KOPT-K1 (cell line): Measurements from ENCODE around the gene PKN2.
A peak's percentile ranks its signal among the peaks of the same experiment; 100 is the strongest.

Experiments
- H3K27ac ChIP-seq: fragments of 200-600 bp; sonication (generic); 2 replicates; pipeline ENCODE4 v1.5.1; 2016; ENCODE audit warnings: antibody characterized with exemption, mild to moderate bottlenecking, low read depth, low read length; ENCODE audit not compliant: poor library complexity, severe bottlenecking
- H3K36me3 ChIP-seq: fragments of 200-600 bp; sonication (generic); 2 replicates; pipeline ENCODE4 v1.5.1; 2017; ENCODE audit warnings: antibody characterized with exemption, mild to moderate bottlenecking, low read length, moderate library complexity; ENCODE audit not compliant: insufficient read depth
- H3K9me3 ChIP-seq: fragments of 200-600 bp; sonication (generic); 2 replicates; pipeline ENCODE4 v1.5.1; 2017; ENCODE audit warnings: antibody characterized with exemption, low read length, mild to moderate bottlenecking; ENCODE audit not compliant: insufficient read depth, poor library complexity, severe bottlenecking

Gene PKN2

GRCh38 chr1:88661188-88661587 is 22.9 kb upstream of the PKN2 start:
- no peaks in the 10 kb centered on the region for H3K36me3 ChIP-seq
- H3K27ac ChIP-seq: peak overlapping the region; percentile 50
- H3K9me3 ChIP-seq: no peaks in the 10 kb centered on the region

GRCh38 chr1:88661951-88662699 is 21.9 kb upstream of the PKN2 start:
- Histone ChIP-seq H3K9me3 (no peaks in the 10 kb centered on the region), H3K27ac (no peak overlapping the region), H3K36me3 (no peaks in the 10 kb centered on the region)

- Histone ChIP-seq H3K36me3 (no peaks in the 10 kb centered on the region), H3K9me3 (no peaks in the 10 kb centered on the region), H3K27ac (no peak overlapping the region)
Measured at GRCh38 chr1:88662723-88663122, 21.4 kb upstream of the PKN2 start.

DNA sequence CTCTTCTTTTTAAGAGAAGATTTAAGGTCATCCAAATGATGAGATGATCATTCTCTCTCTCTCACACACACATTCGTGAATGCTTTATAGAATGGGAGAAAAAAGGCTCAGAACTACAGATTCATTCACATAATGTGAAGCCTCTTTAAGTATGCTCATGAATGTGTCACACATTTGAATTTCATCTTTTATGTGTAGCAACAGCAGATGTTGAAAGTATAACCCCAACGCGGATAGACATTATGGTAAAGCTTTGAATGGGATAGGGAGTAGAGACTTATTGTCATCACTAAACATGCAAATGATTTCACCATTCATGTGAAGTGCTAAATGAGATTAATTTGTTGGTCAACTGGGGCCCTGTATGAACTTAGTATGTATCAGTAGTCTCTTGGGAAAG is 15.7 kb upstream of the PKN2 start:
- H3K36me3 ChIP-seq: no peaks in the 10 kb centered on the region
- H3K27ac ChIP-seq: no peak overlapping the region
- H3K9me3 ChIP-seq: no peaks in the 10 kb centered on the region

GRCh38 chr1:88670462-88670861 is 13.6 kb upstream of the PKN2 start:
- no peak overlapping the region for H3K27ac ChIP-seq
- H3K9me3 ChIP-seq: no peaks in the 10 kb centered on the region
- no peaks in the 10 kb centered on the region for H3K36me3 ChIP-seq

DNA sequence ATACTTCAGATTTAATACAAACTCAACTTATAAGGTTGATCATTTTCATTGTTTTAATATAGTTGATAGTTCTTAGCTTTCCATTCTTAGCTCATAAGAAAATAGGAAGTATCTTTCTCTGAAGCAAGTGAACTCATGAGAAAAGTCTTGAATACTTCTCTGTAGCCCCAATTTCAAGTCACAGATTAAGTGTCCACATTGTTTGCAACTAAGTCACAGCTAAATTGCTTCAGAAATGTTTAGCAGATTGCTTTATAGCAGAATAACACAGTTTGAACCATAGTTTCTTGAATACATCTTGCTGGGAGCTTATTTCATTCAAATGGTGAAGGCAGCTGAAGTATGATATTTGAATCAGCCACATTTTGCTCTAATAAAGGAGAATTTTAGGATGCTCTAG is 10.6 kb upstream of the PKN2 start:
- Histone ChIP-seq H3K36me3 (no peaks in the 10 kb centered on the region), H3K9me3 (no peaks in the 10 kb centered on the region), H3K27ac (no peak overlapping the region)

DNA sequence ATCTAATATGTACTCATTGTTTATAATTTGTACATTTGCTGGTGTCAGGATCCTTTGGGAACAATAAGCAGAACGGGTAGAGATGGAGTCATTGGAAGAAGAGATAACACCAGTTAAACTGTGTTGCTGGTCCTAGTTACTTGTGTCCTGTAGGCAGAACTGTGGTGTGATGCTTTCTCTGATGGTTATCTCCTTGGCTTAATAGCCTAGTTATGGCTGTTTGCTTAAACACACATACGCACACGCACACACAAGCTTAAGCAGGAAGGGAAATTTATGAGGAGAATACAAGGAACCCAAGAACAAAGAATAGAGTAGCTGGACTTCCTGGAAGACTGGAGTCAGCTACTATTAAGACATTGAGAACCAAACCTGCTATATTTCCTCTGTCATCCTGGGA is 5.7 kb upstream of the PKN2 start:
- no peaks in the 10 kb centered on the region for H3K36me3 ChIP-seq
- no peak overlapping the region for H3K27ac ChIP-seq
- no peaks in the 10 kb centered on the region for H3K9me3 ChIP-seq

DNA sequence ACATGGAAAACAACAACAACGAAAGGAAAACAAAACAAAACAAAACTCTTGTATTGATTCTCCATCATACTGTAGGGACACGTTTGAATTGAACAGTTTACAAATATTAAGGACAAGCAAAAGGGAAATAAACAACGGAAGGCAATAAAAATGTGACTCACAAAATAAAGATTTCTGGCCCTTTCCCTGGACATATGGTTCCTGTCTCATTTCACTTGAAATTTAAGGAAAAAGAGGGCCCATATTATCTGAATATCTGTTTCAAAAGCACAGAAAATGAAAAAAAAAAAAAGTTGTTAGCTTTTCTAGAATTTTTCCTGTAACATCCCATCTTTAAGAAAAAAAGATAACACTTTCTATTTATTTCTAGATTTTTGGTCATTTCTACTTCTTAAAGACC is 3.6 kb upstream of the PKN2 start:
- H3K36me3 ChIP-seq: no peaks in the 10 kb centered on the region
- no peak overlapping the region for H3K27ac ChIP-seq
- H3K9me3 ChIP-seq: no peaks in the 10 kb centered on the region

DNA sequence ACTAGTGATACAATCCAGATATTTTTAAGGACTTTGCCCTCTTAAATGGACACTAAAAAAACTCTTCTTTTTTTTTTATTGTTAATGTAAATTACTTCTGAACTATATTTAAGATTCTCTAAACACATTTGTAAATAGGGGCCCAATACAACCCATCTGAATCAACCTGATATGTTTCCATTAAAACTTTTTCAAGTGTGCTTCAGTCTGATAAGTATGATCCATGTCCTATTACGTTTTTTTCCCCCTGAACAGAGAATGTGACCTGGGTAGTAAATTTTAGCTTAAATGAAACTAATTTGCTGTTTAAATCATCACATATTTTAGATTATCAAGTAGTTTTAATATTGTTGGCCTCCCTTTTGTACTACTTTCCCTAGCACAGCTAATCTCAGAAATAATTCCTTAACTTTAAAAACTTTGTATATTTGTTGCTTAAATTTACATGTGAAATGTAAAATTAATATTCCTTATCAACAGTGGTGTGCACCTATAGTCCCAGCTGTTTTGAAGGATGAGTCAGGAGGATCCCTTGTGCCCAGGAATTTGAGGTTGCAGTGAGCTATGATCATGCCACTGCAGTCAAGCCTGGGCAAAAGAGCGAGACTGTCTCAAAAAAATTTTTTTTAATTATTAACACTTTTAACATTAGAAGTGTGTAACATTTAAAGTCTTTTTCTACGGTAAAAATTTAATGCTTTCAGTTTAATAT is 3.0 kb upstream of the PKN2 start:
- H3K36me3 ChIP-seq: no peaks in the 10 kb centered on the region
- no peaks in the 10 kb centered on the region for H3K9me3 ChIP-seq
- no peak overlapping the region for H3K27ac ChIP-seq

DNA sequence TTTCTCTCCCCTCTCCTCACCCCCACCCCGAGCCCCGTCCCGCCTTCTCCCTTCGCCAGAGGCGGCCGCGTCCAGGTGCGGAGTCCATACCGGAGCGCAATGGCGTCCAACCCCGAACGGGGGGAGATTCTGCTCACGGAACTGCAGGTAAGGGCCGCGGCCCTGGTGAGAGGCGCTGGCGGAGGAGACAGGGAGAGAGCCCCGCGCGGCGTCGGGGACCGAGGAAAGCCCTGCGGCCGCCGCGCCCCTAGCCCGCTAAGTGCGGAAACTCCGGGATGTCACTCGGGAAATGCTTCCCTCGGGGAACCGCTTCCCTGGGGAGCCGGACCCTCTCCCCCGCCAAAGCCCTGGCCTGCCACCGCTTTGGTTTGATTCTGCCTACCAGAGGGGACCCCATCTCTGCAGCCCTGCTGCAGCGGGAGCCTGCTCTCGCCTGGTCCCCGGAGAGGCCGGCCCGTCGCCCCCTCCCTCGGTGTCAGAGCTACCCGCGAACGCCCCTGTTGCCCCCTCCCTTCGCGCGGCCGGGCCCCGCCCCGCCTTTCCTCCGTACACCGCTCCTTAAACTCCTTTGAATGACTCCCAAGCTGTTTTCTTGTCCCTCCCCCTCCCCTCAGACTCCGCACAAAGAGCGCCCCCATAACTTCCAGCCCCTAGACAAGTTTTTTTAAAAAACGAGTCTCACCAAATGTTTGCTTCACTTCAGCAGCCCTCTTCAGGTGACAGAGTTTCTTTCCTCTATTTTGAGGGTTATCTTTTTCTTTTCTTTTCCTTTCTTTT is 597 bp downstream of the PKN2 start:
- Histone ChIP-seq H3K27ac (peak overlapping the region; percentile 93), H3K9me3 (no peaks in the 10 kb centered on the region), H3K36me3 (peaks cover 17% of the 10 kb centered on the region)

- Histone ChIP-seq H3K36me3 (peaks cover 17% of the 10 kb centered on the region), H3K9me3 (no peaks in the 10 kb centered on the region), H3K27ac (peak overlapping the region; percentile 93)
Measured at GRCh38 chr1:88685259-88685620, 1.2 kb downstream of the PKN2 start.

DNA sequence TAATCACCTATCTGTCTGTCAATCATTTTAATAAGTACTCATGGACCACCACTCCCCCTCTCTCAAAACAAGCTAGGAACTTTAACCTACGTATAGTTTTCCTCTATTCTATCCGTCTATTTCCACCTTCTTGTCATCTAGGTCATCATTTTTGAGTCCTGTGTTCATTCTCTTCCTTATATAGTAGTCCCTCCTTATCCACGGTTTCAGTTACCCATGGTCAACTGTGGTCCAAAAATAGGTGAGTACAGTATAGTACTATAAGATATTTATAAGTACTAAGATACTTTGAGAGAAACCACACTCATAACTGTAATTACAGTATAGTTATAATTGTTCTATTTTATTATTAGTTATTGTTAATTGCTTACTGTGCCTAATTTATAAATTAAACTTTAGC is 7.5 kb downstream of the PKN2 start:
- no peak overlapping the region for H3K27ac ChIP-seq
- peaks cover 37% of the 10 kb centered on the region for H3K36me3 ChIP-seq
- H3K9me3 ChIP-seq: no peaks in the 10 kb centered on the region

DNA sequence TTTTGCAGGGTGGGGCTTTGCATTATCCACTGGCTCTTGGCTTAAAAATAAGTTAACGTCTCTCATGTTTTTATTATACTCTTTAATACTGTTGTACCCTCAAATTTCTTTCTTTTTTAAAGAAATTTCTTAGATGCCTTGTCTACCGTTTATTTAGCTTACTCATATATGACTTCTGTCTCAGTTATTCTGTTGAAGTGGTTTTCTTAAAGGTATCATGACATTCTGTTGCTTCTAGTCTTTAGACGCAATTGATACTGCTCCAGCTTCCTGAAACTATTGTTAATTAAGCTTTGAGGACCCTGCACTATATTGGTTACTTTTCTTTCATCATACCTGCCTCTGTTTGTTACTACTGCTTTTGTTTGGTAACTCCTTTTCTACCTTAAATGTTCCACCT is 11.7 kb downstream of the PKN2 start:
- peaks cover 21% of the 10 kb centered on the region for H3K36me3 ChIP-seq
- H3K27ac ChIP-seq: no peak overlapping the region
- H3K9me3 ChIP-seq: no peaks in the 10 kb centered on the region

- Histone ChIP-seq H3K36me3 (peaks cover 14% of the 10 kb centered on the region), H3K9me3 (no peaks in the 10 kb centered on the region), H3K27ac (no peak overlapping the region)
Measured at GRCh38 chr1:88697503-88697902, 13.4 kb downstream of the PKN2 start.

DNA sequence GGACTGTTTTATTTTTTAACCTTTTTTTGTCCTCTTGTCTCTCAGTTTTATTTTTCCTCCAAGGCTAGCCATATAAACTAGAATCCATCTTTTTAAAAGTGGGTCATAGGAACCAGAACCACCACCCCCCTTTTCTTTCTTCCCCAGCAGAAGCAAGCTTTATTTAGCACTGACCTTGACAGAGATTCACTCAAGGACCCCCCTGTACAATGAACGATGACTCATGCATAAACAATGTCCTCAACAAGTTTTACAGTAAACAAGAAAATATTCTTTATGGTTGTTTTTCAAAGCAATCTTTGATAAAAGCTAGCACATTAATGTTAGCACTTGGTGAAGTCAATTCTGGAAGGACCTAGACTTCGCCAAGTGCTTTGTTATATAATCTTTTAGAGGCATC is 14.1 kb downstream of the PKN2 start:
- Histone ChIP-seq H3K27ac (no peak overlapping the region), H3K9me3 (no peaks in the 10 kb centered on the region), H3K36me3 (peaks cover 14% of the 10 kb centered on the region)
